Left renal pelvis (tissue), 4 donors: ENCODE results near the gene OPN4. TPM values are rescaled to one million over a fixed set of nuclear protein-coding genes. Genes with fewer than 3 reads are reported as not detected.

Source experiments
- DNase-seq, 4 donors: peaks; one replicate each; pipeline ENCODE4 v3.0.0-alpha.2; 2013; ENCODE audit warnings: low read depth in 4 of 4, low spot score in 3 of 4
- polyA plus RNA-seq, 4 donors: library from polyadenylated mRNA; unstranded; fragments of 120-200 nt; gene quantifications; one replicate each; pipeline ENCODE4 v1.2.1, GENCODE V29; 2013; ENCODE audit not compliant: insufficient read length in 4 of 4

Gene OPN4
- polyA plus RNA-seq, 4 donors, result not detected

- no peak for DNase-seq
These were observed 20.6 kb downstream of the OPN4 start for GRCh38 chr10:86674912-86675311.

- no peak for DNase-seq
These were observed 23.0 kb downstream of the OPN4 start for GRCh38 chr10:86677374-86677773.

- no peak for DNase-seq
These were observed 24.8 kb downstream of the OPN4 start for GRCh38 chr10:86678999-86679792.

- no peak for DNase-seq
These were observed 26.7 kb downstream of the OPN4 start for GRCh38 chr10:86681047-86681446.

GRCh38 chr10:86681722-86682386 is 27.5 kb downstream of the OPN4 start:
- no peak for DNase-seq

- DNase-seq, result no peak
These were observed 28.3 kb downstream of the OPN4 start for GRCh38 chr10:86682675-86683074.

- DNase-seq, result no peak
These were observed 30.2 kb downstream of the OPN4 start for GRCh38 chr10:86684331-86685097.

GRCh38 chr10:86685416-86685815 is 31.1 kb downstream of the OPN4 start:
- no peak for DNase-seq

GRCh38 chr10:86685893-86686632 is 31.7 kb downstream of the OPN4 start:
- DNase-seq, result no peak

- no peak for DNase-seq
These were observed 32.6 kb downstream of the OPN4 start for GRCh38 chr10:86686972-86687371.

GRCh38 chr10:86687750-86688149 is 33.4 kb downstream of the OPN4 start:
- no peak for DNase-seq

GRCh38 chr10:86688398-86688921 is 34.1 kb downstream of the OPN4 start:
- no peak for DNase-seq

GRCh38 chr10:86689146-86689545 is 34.8 kb downstream of the OPN4 start:
- no peak for DNase-seq

GRCh38 chr10:86690231-86690630 is 35.9 kb downstream of the OPN4 start:
- no peak for DNase-seq

- no peak for DNase-seq
These were observed 36.3 kb downstream of the OPN4 start for GRCh38 chr10:86690657-86691084.

GRCh38 chr10:86691333-86692022 is 37.1 kb downstream of the OPN4 start:
- no peak for DNase-seq

GRCh38 chr10:86692023-86692514 is 37.7 kb downstream of the OPN4 start:
- DNase-seq, result no peak

- no peak for DNase-seq
These were observed 38.3 kb downstream of the OPN4 start for GRCh38 chr10:86692664-86693063.

- no peak for DNase-seq
These were observed 38.9 kb downstream of the OPN4 start for GRCh38 chr10:86693275-86693674.
